GM10266 (cell line): Measurements from ENCODE around the gene ATP5F1A.
A peak's percentile ranks its signal among the peaks of the same experiment; 100 is the strongest.
"Not testable (repeated sequence)": the region's sequence is repeated elsewhere in the genome, so short reads cannot be mapped to it uniquely, and the experiment has no call there.

ENCODE experiments used
- DNase-seq: peaks from one replicate; pipeline ENCODE4 v3.0.0; 2012; ENCODE audit errors: extremely low spot score
- CTCF ChIP-seq: IDR thresholded peaks from 2 replicates; pipeline ENCODE4 v1.5.1; 2012; ENCODE audit warnings: mild to moderate bottlenecking, low read depth; ENCODE audit not compliant: control insufficient read depth, insufficient read depth; ENCODE audit errors: missing control alignments

The ATP5F1A gene

GRCh38 chr18:46097801-46098615 is at the start of gene ATP5F1A:
TSS of gene ATP5F1A (minus strand) at chr18:46098296. CDS start at chr18:46098231, 65 bp downstream.
- DNase-seq = peak; percentile 87
- TF ChIP-seq CTCF = peak; percentile 12

GRCh38 chr18:46141199-46141598 is 43.1 kb upstream of the ATP5F1A start:
- TF ChIP-seq CTCF = no peak
- DNase-seq = no peak

- no peak for DNase-seq
- no peak for TF ChIP-seq CTCF
Measured at GRCh38 chr18:46140173-46140572, 42.1 kb upstream of the ATP5F1A start.

GRCh38 chr18:46134920-46135675 is 37.0 kb upstream of the ATP5F1A start:
- no peak for DNase-seq
- TF ChIP-seq CTCF = no peak

GRCh38 chr18:46133534-46133933 is 35.4 kb upstream of the ATP5F1A start:
- no peak for TF ChIP-seq CTCF
- no peak for DNase-seq

GRCh38 chr18:46130549-46130948 is 32.5 kb upstream of the ATP5F1A start:
- not testable (repeated sequence) for DNase-seq

- DNase-seq = no peak
- TF ChIP-seq CTCF = no peak
Measured at GRCh38 chr18:46130061-46130460, 32.0 kb upstream of the ATP5F1A start.

- DNase-seq = not testable (repeated sequence)
Measured at GRCh38 chr18:46126625-46127024, 28.5 kb upstream of the ATP5F1A start.
